GM12878 (cell line): ENCODE results near the gene TNFSF8. TPM values are rescaled to one million over a fixed set of nuclear protein-coding genes. Genes with fewer than 3 reads are reported as not detected.

ENCODE experiments used
- ATAC-seq: fragments of 200-7000 bp; cut with Tn5 transposase; 3 replicates; pipeline ENCODE4 v1.9.1; 2020; ENCODE audit warnings: mild to moderate bottlenecking, moderate library complexity
- BruUV-seq: library from RNA; stranded (reverse); fragments of 400-500 nt; replicated peaks from 2 replicates; lab custom pipeline; 2021; lab: Mats Ljungman, UMichigan
- CTCF ChIA-PET: fragments of 300-600 bp; sonication (Branson Sonifier 250); formaldehyde crosslinking; extraction: SDS; loops from one replicate; lab custom pipeline; 2021; ENCODE audit warnings: inconsistent platforms; lab: Yijun Ruan, JAX
- POLR2A ChIA-PET: fragments of 350-600 bp; formaldehyde crosslinking; extraction: SDS; loops from one replicate; lab custom pipeline; 2021; ENCODE audit warnings: inconsistent platforms; lab: Charles Lee
- RAD21 ChIA-PET: fragments of 300-600 bp; sonication (Branson Sonifier 250); formaldehyde crosslinking; loops from one replicate; lab custom pipeline; 2023; ENCODE audit warnings: antibody characterized with exemption; ENCODE audit not compliant: unreplicated experiment; lab: Charles Lee
- SMC1A ChIA-PET: fragments of 300-600 bp; sonication (Branson Sonifier 250); formaldehyde crosslinking; loops from one replicate; lab custom pipeline; 2023; ENCODE audit not compliant: unreplicated experiment, uncharacterized antibody; lab: Charles Lee
- DNase-seq: peaks from one replicate; pipeline ENCODE4 v3.0.0-alpha.2; 2011; ENCODE audit warnings: low read depth, low spot score
- FAIRE-seq: peaks from 3 replicates; lab custom pipeline; 2011; peaks lifted over from hg19 to GRCh38; lab: Jason Lieb, UNC
- H2AFZ ChIP-seq: 2 replicates; pipeline ENCODE4 v1.6.0; 2011; ENCODE audit warnings: low read depth, low read length, control low read depth; ENCODE audit not compliant: control insufficient read depth
- H3K27ac ChIP-seq: 2 replicates; pipeline ENCODE4 v1.5.1; 2011; ENCODE audit warnings: control low read depth; ENCODE audit not compliant: control insufficient read depth, insufficient read depth
- H3K27me3 ChIP-seq, 2 experiments: replicated peaks in 1 of 2; 2 replicates each; pipeline versions ENCODE4 v1.6.0 to v1.6.1; 2011; ENCODE audit warnings: low read length in 1 of 2; ENCODE audit not compliant: control insufficient read depth in 2 of 2, insufficient read depth in 2 of 2
- H3K36me3 ChIP-seq, 2 experiments: 2 replicates each; pipeline ENCODE4 v1.5.1; 2011; ENCODE audit warnings: low read length in 1 of 2; ENCODE audit not compliant: control insufficient read depth in 2 of 2, insufficient read depth in 2 of 2
- H3K4me1 ChIP-seq: 2 replicates; pipeline ENCODE4 v1.6.1; 2011; ENCODE audit warnings: mild to moderate bottlenecking, low read length, moderate library complexity, mixed read lengths; ENCODE audit not compliant: control insufficient read depth, insufficient read depth
- H3K4me2 ChIP-seq: 2 replicates; pipeline ENCODE4 v1.6.0; 2011; ENCODE audit warnings: control low read depth; ENCODE audit not compliant: control insufficient read depth, insufficient read depth
- H3K4me3 ChIP-seq: fragments of 200-600 bp; sonication (generic); 2 replicates; pipeline ENCODE4 v1.5.1; 2016
- H3K79me2 ChIP-seq: 2 replicates; pipeline ENCODE4 v1.6.0; 2011; ENCODE audit warnings: low read length; ENCODE audit not compliant: control insufficient read depth, insufficient read depth
- H3K9ac ChIP-seq: 2 replicates; pipeline ENCODE4 v1.8.0; 2011; ENCODE audit warnings: low read length, control low read depth, mixed read lengths; ENCODE audit not compliant: control insufficient read depth, insufficient read depth
- H3K9me3 ChIP-seq: replicated peaks from 3 replicates; pipeline ENCODE4 v1.5.1; 2011; ENCODE audit warnings: mild to moderate bottlenecking, low read length; ENCODE audit not compliant: control insufficient read depth, insufficient read depth
- H4K20me1 ChIP-seq: 2 replicates; pipeline ENCODE4 v1.6.0; 2011; ENCODE audit not compliant: control insufficient read depth, insufficient read depth
- BACH1 ChIP-seq: fragments of 450-650 bp; IDR thresholded peaks from 2 replicates; pipeline ENCODE4 v1.6.1; 2017; ENCODE audit warnings: mild to moderate bottlenecking, borderline replicate concordance
- BMI1 ChIP-seq: fragments of 450-650 bp; IDR thresholded peaks from 2 replicates; pipeline ENCODE4 v1.6.1; 2016; ENCODE audit warnings: mild to moderate bottlenecking, moderate library complexity, borderline replicate concordance
- CBX3 ChIP-seq: fragments of 200-600 bp; sonication (generic); IDR thresholded peaks from 2 replicates; pipeline ENCODE4 v1.6.1; 2016; ENCODE audit warnings: low read depth, borderline replicate concordance
- CEBPB ChIP-seq, 2 experiments: fragments of 150-350 bp in 1 of 2; IDR thresholded peaks; 2 replicates each; pipeline ENCODE4 v1.6.1; 2012 to 2014; ENCODE audit warnings: low read depth in 2 of 2, low read length in 2 of 2, borderline replicate concordance in 1 of 2, inconsistent platforms in 1 of 2
- KLF5 ChIP-seq: fragments of 450-650 bp; IDR thresholded peaks from 2 replicates; pipeline ENCODE4 v1.6.1; 2014; ENCODE audit warnings: mild to moderate bottlenecking; ENCODE audit not compliant: partially characterized antibody
- RELA ChIP-seq: fragments of 450-650 bp; IDR thresholded peaks from 2 replicates; pipeline ENCODE4 v1.8.0; 2014; ENCODE audit warnings: borderline replicate concordance; ENCODE audit not compliant: partially characterized antibody
- SMARCA5 ChIP-seq: fragments of 450-650 bp; IDR thresholded peaks from 2 replicates; pipeline ENCODE4 v1.6.1; 2017; ENCODE audit warnings: mild to moderate bottlenecking
- SREBF1 ChIP-seq: IDR thresholded peaks from 2 replicates; pipeline ENCODE4 v1.6.1; 2012; ENCODE audit warnings: mild to moderate bottlenecking, low read length
- WRNIP1 ChIP-seq: IDR thresholded peaks from 2 replicates; pipeline ENCODE4 v1.6.1; 2011; ENCODE audit warnings: low read depth, low read length, improper control_type of control experiment, borderline replicate concordance
- in situ Hi-C: fragments of 300-500 bp; cut with MboI; formaldehyde crosslinking; loops from 9 replicates; pipeline ENCODE4 v1.14.3; 2018; ENCODE audit warnings: mixed read lengths
- intact Hi-C: fragments of 100-400 bp; cut with micrococcal nuclease; formaldehyde crosslinking; loops from one replicate; pipeline ENCODE4 v1.14.2; 2022; ENCODE audit not compliant: unreplicated experiment
- polyA plus RNA-seq, 11 experiments: library from polyadenylated mRNA; depleted of rRNA in 4 of 11; unstranded in 6 of 11; stranded (reverse) in 5 of 11; fragments of >200 nt; fragmentation: Nextera tagmentation in 4 of 11; fragmentation: Illumina TruSeq in 1 of 11; extraction: Ambion mirVana in 4 of 11; extraction: Trizol in 1 of 11; gene quantifications; 1 replicate in 1 of 11; 2 replicates in 10 of 11; pipeline versions ENCODE4 v1.2.1 to v1.2.3, GENCODE V29; 2011 to 2016; ENCODE audit warnings: inconsistent platforms in 2 of 11, missing spikeins in 2 of 11, low read depth in 1 of 11
- total RNA-seq, 4 experiments: library from RNA; depleted of rRNA in 3 of 4; stranded (reverse); fragments of >200 nt in 3 of 4; fragmentation: Illumina TruSeq in 1 of 4; extraction: Trizol in 1 of 4; gene quantifications; 2 replicates each; pipeline versions ENCODE4 v1.2.1 to v1.2.3, GENCODE V29; 2013 to 2021
- TF ChIP-seq, protein P1 (sequence below): IDR thresholded peaks from 2 replicates; pipeline ENCODE4 v1.6.1; 2011; ENCODE audit warnings: borderline replicate concordance, low read depth, mild to moderate bottlenecking, moderate library complexity, low read length; ENCODE audit not compliant: insufficient read depth, poor library complexity, severe bottlenecking
- TF ChIP-seq, protein P2 (sequence below): fragments of 450-650 bp; IDR thresholded peaks from 2 replicates; pipeline ENCODE4 v1.6.1; 2016; ENCODE audit warnings: mild to moderate bottlenecking
- TF ChIP-seq, protein P3 (sequence below): fragments of 450-650 bp; IDR thresholded peaks from 2 replicates; pipeline ENCODE4 v1.6.1; 2014; ENCODE audit warnings: mild to moderate bottlenecking
- TF ChIP-seq, protein P4 (sequence below): IDR thresholded peaks from 2 replicates; pipeline ENCODE4 v1.6.1; 2011; ENCODE audit warnings: mild to moderate bottlenecking, low read depth, low read length, moderate library complexity; ENCODE audit not compliant: insufficient replicate concordance
- TF ChIP-seq, protein P5 (sequence below): IDR thresholded peaks from 2 replicates; pipeline ENCODE4 v1.6.1; 2011; ENCODE audit warnings: low read depth, low read length, improper control_type of control experiment, borderline replicate concordance

The TNFSF8 gene
- total and polyA plus RNA-seq, 10 of the 15 experiments (the other 5 are each of a cell fraction or from before 2014, with no cell fraction given), result 0.10 to 0.29 (median 0.15) TPM; not detected in 7

DNA sequence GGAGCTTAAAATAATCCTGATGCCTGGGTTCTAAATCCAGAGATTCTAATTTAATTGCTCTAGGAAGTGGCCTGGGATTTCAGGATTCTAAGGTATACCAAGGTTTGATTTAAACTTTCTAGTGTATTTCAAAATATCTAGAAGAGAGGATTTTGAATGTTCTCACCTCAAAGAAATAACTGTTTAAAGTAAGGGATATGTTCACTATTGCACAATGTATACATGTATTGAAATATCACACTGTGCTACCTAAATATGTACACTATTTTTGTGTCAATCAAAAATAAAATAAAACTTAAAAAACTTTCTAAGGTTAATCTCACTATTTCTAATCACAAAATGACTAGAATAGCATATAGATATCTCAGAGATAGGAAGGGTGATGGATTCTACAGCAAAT lies 34.0 kb downstream of the TNFSF8 start:
- SMC1A ChIA-PET, result interaction anchor here (1.5 kb wide), 1 partner anchor 118 kb away, joined by 3 read pairs; no protein-coding TSS in a partner anchor
- intact Hi-C loops, result no loop called here
- no peaks in the 10 kb centered on the region for H3K36me3 ChIP-seq
- DNase-seq (no peak), ATAC-seq (no peak), FAIRE-seq (no peak)
- no peak overlapping the region for H3K4me3 ChIP-seq
- no peaks in the 10 kb centered on the region for H4K20me1 ChIP-seq
- no peak overlapping the region for H2AFZ ChIP-seq
- H3K4me1 ChIP-seq, result no peaks in the 10 kb centered on the region
- no peaks in the 10 kb centered on the region for H3K79me2 ChIP-seq
- no peak overlapping the region for H3K27ac ChIP-seq
- POLR2A ChIA-PET, result no interaction called here
- H3K27me3 ChIP-seq, result no peaks in the 10 kb centered on the region
- CTCF ChIA-PET, result interaction anchor here (1.6 kb wide), 1 partner anchor 11 kb away, joined by 5 read pairs; no protein-coding TSS in a partner anchor
- no TSS peak for BruUV-seq
- in situ Hi-C loops, result no loop called here
- H3K9me3 ChIP-seq, result no peaks in the 10 kb centered on the region
- H3K9ac ChIP-seq, result no peak overlapping the region
- RAD21 ChIA-PET, result no interaction called here
- no peak overlapping the region for H3K4me2 ChIP-seq
- TF ChIP-seq, protein P1, sequence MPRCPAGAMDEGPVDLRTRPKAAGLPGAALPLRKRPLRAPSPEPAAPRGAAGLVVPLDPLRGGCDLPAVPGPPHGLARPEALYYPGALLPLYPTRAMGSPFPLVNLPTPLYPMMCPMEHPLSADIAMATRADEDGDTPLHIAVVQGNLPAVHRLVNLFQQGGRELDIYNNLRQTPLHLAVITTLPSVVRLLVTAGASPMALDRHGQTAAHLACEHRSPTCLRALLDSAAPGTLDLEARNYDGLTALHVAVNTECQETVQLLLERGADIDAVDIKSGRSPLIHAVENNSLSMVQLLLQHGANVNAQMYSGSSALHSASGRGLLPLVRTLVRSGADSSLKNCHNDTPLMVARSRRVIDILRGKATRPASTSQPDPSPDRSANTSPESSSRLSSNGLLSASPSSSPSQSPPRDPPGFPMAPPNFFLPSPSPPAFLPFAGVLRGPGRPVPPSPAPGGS, result no peak
- no peak for TF ChIP-seq SREBF1
- TF ChIP-seq, protein P2, sequence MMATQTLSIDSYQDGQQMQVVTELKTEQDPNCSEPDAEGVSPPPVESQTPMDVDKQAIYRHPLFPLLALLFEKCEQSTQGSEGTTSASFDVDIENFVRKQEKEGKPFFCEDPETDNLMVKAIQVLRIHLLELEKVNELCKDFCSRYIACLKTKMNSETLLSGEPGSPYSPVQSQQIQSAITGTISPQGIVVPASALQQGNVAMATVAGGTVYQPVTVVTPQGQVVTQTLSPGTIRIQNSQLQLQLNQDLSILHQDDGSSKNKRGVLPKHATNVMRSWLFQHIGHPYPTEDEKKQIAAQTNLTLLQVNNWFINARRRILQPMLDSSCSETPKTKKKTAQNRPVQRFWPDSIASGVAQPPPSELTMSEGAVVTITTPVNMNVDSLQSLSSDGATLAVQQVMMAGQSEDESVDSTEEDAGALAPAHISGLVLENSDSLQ, result no peak
- TF ChIP-seq, protein P3, sequence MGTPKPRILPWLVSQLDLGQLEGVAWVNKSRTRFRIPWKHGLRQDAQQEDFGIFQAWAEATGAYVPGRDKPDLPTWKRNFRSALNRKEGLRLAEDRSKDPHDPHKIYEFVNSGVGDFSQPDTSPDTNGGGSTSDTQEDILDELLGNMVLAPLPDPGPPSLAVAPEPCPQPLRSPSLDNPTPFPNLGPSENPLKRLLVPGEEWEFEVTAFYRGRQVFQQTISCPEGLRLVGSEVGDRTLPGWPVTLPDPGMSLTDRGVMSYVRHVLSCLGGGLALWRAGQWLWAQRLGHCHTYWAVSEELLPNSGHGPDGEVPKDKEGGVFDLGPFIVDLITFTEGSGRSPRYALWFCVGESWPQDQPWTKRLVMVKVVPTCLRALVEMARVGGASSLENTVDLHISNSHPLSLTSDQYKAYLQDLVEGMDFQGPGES, result no peak
- no peak for TF ChIP-seq BMI1
- no peak for TF ChIP-seq KLF5
- TF ChIP-seq CBX3, result no peak
- no peak for TF ChIP-seq RELA
- no peak for TF ChIP-seq WRNIP1
- TF ChIP-seq, protein P4, sequence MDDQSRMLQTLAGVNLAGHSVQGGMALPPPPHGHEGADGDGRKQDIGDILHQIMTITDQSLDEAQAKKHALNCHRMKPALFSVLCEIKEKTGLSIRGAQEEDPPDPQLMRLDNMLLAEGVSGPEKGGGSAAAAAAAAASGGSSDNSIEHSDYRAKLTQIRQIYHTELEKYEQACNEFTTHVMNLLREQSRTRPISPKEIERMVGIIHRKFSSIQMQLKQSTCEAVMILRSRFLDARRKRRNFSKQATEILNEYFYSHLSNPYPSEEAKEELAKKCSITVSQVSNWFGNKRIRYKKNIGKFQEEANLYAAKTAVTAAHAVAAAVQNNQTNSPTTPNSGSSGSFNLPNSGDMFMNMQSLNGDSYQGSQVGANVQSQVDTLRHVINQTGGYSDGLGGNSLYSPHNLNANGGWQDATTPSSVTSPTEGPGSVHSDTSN, result no peak
- no peak for TF ChIP-seq CEBPB (IDR thresholded peaks at IDR 0.05; ENCODE audit: borderline replicate concordance in 1 of 2, low read depth in 2 of 2, low read length in 2 of 2)
- no peak for TF ChIP-seq BACH1
- TF ChIP-seq, protein P5, sequence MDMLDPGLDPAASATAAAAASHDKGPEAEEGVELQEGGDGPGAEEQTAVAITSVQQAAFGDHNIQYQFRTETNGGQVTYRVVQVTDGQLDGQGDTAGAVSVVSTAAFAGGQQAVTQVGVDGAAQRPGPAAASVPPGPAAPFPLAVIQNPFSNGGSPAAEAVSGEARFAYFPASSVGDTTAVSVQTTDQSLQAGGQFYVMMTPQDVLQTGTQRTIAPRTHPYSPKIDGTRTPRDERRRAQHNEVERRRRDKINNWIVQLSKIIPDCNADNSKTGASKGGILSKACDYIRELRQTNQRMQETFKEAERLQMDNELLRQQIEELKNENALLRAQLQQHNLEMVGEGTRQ, result no peak
- no peak for TF ChIP-seq SMARCA5
